Fibroblast of mammary gland (primary cell): Measurements from ENCODE around the gene TDRD9.

Experiments
- DNase-seq: peaks from one replicate; pipeline ENCODE4 v3.0.0-alpha.2; 2010; ENCODE audit warnings: low read depth
- H3K4me3 ChIP-seq: 2 replicates; pipeline ENCODE4 v1.5.1; 2011; ENCODE audit warnings: low read depth, mild to moderate bottlenecking, low read length, moderate library complexity; ENCODE audit not compliant: control insufficient read depth
- TF ChIP-seq, protein P1 (sequence below): conservative IDR thresholded peaks from 2 replicates; pipeline ENCODE4 v1.5.1; 2011; ENCODE audit warnings: low read depth, low read length, inconsistent platforms; ENCODE audit not compliant: control insufficient read depth, insufficient read depth

The TDRD9 gene

DNA sequence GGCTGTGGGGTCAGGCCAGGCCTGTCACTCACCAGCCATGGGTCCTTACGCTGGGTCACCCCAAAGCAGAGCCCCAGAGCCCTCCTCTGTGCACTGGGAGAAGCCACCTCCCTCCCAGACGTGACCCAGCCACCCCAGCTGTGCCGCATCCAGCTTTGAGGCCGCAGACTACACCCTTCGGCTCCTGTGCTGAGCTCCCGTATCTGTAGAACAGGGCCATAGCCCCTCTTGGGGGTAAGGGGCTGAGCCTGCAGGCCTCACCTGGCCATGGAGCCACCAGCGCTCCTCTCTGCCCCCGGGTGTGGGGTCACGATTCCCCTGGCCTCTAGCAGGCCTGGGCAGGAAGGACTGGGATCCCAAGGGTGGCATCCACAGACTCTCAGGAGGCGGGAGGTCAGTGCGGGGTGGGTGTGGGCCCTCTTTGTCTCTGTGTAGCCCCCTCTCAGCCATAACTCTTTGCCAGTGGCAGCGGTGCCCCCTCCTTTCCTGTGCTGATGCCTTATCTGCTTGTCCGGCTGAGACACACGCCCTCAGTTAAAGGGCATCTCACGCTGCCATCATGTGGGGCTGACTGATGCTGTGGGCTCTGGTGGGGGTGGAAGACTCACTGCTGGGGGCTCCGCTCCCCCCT is 173.5 kb downstream of the TDRD9 start:
- DNase-seq, result no peak
- TF ChIP-seq, protein P1, sequence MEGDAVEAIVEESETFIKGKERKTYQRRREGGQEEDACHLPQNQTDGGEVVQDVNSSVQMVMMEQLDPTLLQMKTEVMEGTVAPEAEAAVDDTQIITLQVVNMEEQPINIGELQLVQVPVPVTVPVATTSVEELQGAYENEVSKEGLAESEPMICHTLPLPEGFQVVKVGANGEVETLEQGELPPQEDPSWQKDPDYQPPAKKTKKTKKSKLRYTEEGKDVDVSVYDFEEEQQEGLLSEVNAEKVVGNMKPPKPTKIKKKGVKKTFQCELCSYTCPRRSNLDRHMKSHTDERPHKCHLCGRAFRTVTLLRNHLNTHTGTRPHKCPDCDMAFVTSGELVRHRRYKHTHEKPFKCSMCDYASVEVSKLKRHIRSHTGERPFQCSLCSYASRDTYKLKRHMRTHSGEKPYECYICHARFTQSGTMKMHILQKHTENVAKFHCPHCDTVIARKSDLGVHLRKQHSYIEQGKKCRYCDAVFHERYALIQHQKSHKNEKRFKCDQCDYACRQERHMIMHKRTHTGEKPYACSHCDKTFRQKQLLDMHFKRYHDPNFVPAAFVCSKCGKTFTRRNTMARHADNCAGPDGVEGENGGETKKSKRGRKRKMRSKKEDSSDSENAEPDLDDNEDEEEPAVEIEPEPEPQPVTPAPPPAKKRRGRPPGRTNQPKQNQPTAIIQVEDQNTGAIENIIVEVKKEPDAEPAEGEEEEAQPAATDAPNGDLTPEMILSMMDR, result no peak
- no peak overlapping the region for H3K4me3 ChIP-seq
